ENCODE results near the gene BMP2K. TPM values are rescaled to one million over a fixed set of nuclear protein-coding genes. Genes with fewer than 3 reads are reported as not detected.

BMP2K gene
- total RNA-seq, 2 donors from 2014 or later, result 15.8 to 18.9 TPM

DNA sequence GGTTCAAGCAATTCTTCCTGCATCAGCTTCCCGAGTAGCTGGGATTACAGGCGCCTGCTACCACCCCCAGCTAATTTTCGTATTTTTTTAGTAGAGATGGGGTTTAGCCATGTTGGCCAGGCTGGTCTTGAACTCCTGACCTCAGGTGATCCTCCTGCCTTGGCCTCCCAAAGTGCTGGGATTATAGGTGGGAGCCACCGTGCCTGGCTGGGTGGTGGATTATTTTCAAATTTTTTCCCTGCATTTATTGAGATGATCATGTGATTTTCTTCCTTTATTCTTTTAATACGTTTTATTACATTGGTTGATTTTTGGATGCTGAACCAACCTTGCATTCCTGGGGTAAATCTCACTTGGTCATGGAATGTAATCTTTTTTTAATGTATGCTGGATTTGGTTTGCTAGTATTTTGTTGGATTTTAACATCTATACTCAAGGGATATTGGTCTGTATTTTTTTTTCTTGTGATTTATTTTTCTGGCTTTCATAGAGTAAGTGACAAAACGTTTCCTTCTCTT, 30.9 kb downstream of the BMP2K start:
- H3K4me1 ChIP-seq, result no peaks in the 10 kb centered on the region
- H3K27ac ChIP-seq, result no peak overlapping the region
- H3K27me3 ChIP-seq, result no peaks in the 10 kb centered on the region
- no peak overlapping the region for H3K4me3 ChIP-seq
- no peaks in the 10 kb centered on the region for H3K9me3 ChIP-seq
- intact Hi-C loops (cut with DNase I), result no loop called here
- ATAC-seq (no peak), DNase-seq (no peak)
- 89 to 93% methylated on average over 6 of the region's 6 CpGs for WGBS, 2 donors
- H3K36me3 ChIP-seq (replicated peaks in 1 of 2; ENCODE audit: insufficient read depth in 1 of 2, low read depth in 2 of 2), result no peaks in the 10 kb centered on the region
- TF ChIP-seq, protein P1, sequence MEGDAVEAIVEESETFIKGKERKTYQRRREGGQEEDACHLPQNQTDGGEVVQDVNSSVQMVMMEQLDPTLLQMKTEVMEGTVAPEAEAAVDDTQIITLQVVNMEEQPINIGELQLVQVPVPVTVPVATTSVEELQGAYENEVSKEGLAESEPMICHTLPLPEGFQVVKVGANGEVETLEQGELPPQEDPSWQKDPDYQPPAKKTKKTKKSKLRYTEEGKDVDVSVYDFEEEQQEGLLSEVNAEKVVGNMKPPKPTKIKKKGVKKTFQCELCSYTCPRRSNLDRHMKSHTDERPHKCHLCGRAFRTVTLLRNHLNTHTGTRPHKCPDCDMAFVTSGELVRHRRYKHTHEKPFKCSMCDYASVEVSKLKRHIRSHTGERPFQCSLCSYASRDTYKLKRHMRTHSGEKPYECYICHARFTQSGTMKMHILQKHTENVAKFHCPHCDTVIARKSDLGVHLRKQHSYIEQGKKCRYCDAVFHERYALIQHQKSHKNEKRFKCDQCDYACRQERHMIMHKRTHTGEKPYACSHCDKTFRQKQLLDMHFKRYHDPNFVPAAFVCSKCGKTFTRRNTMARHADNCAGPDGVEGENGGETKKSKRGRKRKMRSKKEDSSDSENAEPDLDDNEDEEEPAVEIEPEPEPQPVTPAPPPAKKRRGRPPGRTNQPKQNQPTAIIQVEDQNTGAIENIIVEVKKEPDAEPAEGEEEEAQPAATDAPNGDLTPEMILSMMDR (IDR thresholded peaks at IDR 0.05), result no peak
- no peak for TF ChIP-seq POLR2A (IDR thresholded peaks at IDR 0.05)

DNA sequence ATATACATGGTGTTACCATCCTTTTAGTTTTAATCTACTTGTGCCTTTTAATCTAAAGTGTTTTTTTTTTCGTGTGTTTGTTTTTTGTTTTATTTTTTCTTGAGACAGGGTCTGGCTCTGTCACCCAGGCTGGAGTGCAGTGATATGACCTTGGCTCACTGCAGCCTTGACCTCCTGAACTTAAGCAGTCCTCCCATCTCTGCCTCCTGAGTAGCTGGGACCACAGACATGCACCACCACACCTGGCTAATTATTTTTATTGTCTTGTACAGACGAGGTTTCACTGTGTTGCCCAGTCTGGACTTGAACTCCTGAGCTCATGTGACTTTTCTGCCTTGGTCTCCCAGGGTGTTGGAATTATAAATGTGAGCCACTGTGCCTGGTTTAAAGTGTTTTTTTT, 33.1 kb downstream of the BMP2K start:
- ATAC-seq, result no peak
- intact Hi-C loops (cut with DNase I), result no loop called here
- H3K27me3 ChIP-seq, result no peaks in the 10 kb centered on the region
- TF ChIP-seq POLR2A (IDR thresholded peaks at IDR 0.05), result no peak
- TF ChIP-seq, protein P1 (IDR thresholded peaks at IDR 0.05), result no peak
- H3K4me1 ChIP-seq, result no peaks in the 10 kb centered on the region
- DNase-seq, result no peak
- no peak overlapping the region for H3K27ac ChIP-seq
- H3K4me3 ChIP-seq, result no peak overlapping the region
- 67 to 73% methylated on average over 2 of the region's 2 CpGs for WGBS, 2 donors
- H3K9me3 ChIP-seq, result no peaks in the 10 kb centered on the region
- H3K36me3 ChIP-seq (replicated peaks in 1 of 2; ENCODE audit: insufficient read depth in 1 of 2, low read depth in 2 of 2), result no peaks in the 10 kb centered on the region

DNA sequence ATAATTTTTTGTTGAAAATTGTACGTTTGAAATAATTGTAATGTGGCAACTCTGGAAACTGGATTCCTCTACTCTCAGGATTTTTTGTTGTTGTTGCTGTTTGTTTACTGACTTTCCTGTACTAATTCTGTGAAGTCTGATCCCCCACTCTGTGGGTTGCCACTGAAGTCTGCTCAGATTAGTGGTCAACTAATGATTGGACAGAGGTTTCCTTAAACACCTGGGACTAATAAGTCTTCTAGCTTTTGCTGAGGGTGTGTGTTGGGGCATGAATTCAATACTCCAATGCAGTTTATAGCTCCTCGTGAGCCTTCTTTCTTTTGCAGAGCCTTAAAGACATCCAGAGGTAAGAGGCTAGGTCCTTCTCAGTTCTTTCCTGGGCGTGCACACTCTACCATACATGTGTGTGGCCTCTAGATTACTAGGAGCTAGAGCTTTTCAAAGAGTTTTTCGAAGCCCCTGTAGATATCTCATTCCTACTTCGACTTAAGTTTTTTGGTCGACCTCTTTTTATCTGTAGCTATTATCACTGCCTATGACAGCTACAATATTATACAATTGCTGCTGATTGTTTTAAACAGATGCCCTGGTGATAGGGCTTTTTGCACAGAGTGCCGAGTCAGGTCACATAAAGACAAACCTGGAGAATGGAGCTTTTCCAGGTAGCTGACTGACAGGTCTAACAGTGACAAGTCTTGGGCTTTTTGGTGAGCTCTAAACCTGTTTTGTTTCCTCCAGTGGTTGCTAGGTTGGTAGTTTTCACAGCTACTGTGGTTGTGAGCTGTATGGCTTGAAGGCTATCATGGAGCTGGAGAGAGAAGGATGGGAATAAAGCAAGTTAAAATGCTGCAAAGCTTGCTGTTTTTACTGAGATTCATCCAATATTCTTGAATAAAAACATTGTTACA, 34.0 kb downstream of the BMP2K start:
- Histone ChIP-seq H3K27me3 (no peaks in the 10 kb centered on the region), H3K9me3 (no peaks in the 10 kb centered on the region), H3K27ac (no peak overlapping the region), H3K36me3 (replicated peaks in 1 of 2; ENCODE audit: insufficient read depth in 1 of 2, low read depth in 2 of 2) (no peaks in the 10 kb centered on the region), H3K4me1 (no peaks in the 10 kb centered on the region), H3K4me3 (no peak overlapping the region)
- no peak for ATAC-seq
- TF ChIP-seq, protein P1 (IDR thresholded peaks at IDR 0.05), result no peak
- no peak for TF ChIP-seq POLR2A (IDR thresholded peaks at IDR 0.05)
- WGBS, 2 donors, result 84 to 85% methylated on average over 7 of the region's 7 CpGs
- no peak for DNase-seq
- intact Hi-C loops (cut with DNase I), result no loop called here

DNA sequence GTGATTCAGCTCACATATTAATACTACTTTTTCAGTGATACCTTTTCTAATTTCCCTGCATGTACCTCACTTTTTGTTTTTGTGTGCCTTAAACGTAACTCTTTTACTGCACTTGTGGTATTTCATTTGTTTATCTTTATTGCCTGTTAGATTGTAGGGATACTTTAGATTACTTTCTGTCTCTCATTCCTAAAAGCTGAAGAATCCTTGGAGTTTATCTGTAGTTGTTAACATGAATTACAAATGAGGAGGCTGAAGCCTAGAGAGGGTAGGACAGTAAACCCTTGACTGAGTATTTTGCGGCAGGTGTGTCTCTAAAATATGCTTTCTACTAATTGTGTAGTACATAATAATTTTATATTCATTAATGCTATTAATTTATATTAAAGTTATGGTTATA, 34.9 kb downstream of the BMP2K start:
- intact Hi-C loops (cut with DNase I), result no loop called here
- Histone ChIP-seq H3K27me3 (no peaks in the 10 kb centered on the region), H3K27ac (no peak overlapping the region), H3K9me3 (no peaks in the 10 kb centered on the region), H3K4me1 (no peaks in the 10 kb centered on the region), H3K4me3 (no peak overlapping the region), H3K36me3 (replicated peaks in 1 of 2; ENCODE audit: insufficient read depth in 1 of 2, low read depth in 2 of 2) (no peaks in the 10 kb centered on the region)
- no peak for ATAC-seq
- TF ChIP-seq POLR2A (IDR thresholded peaks at IDR 0.05), result no peak
- TF ChIP-seq, protein P1 (IDR thresholded peaks at IDR 0.05), result no peak
- no peak for DNase-seq
- 84 to 91% methylated on average over 2 of the region's 2 CpGs for WGBS, 2 donors
